HG02840 (cell line): ENCODE results near the gene TOMM5.
A peak's percentile ranks its signal among the peaks of the same experiment; 100 is the strongest.

Experiments used
- ATAC-seq: cut with Tn5 transposase; IDR thresholded peaks from one replicate; pipeline ENCODE4 v1.9.1; 2021; ENCODE audit warnings: mild to moderate bottlenecking, moderate library complexity, moderate number of reproducible peaks; ENCODE audit not compliant: unreplicated experiment, low FRiP score

The TOMM5 gene

DNA sequence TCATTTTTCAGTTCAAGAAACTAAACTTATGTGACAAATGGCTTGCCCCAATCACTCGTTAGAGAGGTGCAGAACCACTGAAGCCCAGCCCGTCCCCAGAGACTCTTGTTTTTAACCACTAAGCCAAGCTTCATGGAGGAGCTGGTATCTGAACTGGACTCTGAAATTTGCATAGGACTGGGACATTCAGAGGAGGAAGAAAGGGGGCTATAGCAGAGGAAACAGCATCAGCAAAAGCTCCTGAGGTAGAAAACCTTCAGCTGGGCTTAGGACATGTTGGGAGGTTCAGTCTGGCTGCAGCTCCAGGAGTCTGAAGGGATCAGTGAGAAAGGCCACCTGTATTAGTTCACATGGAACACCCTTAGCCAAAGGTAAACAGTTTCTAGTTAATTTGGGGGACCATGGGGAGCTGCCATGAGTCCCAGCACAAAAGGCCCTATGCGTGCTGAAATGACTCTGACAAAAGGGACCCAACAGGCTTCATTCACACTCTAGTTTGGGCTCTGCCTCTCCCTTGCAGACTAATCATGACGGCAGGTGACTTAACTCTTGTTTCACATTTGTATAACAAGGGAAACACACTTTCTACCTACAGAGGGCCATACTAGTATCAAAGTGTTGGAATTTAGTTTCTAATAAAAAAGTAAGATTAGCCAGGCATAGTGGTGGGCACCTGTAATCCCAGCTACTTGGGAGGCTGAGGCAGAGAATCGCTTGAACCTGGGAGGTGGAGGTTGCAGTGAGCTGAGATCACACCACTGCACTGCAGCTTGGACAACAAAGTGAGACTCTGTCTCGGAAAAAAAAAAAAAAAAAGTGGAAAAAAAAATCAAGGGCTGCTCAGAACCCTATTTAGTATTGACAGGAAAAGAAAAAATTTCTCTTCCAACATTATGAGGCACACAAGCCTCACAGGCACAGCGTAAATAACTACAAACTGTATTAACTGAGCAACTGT lies 26.5 kb downstream of the TOMM5 start:
- peak; percentile 67 for ATAC-seq

DNA sequence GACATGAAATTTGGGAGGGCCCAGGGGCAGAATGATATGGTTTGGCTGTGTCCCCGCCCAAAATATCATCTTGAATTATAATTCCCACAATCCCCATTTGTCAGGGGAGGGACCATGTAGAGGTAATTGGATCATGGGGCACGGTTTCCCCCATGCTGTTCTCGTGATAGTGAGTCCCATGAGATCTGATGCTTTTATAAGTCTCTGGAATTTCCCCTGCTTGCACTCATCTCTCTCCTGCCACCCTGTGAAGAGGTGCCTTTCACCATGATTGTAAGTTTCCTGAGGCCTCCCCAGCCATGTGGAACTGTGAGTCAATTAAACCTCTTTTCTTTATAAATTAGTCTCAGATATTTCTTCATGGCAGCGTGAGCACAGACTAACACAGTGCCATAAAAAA lies 27.5 kb downstream of the TOMM5 start:
- no peak for ATAC-seq

DNA sequence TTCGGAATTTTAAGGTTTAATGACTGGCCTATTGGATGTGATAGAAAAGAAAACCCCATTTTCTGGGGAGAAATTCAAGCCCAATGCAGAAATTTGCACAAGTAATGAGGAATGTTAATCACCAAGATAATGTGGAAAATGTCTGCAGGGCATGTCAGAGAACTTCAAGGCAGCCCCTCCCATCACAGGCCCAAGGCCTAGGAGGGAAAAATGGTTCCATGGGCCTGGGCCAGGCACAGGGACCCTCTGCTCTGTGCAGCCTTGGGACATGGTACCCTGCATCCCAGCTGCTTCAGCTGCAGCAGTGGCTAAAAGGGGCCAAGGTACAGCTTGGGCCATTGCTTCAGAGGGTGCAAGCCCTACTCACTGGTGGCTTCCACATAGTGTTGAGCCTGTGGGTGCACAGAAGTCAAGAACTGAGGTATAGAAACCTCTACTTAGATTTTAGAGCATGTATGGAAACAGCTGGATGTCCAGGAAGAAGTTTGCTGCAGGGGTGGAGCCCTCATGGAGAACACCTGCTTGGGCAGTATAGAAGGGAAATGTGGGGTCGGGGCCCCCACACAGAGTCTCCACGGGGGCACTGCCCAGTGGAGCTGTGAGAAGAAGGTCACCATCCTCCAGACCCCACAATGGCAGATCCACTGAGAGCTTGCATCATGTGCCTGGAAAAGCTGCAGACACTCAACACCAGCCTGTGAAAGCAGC lies 28.4 kb downstream of the TOMM5 start:
- no peak for ATAC-seq

DNA sequence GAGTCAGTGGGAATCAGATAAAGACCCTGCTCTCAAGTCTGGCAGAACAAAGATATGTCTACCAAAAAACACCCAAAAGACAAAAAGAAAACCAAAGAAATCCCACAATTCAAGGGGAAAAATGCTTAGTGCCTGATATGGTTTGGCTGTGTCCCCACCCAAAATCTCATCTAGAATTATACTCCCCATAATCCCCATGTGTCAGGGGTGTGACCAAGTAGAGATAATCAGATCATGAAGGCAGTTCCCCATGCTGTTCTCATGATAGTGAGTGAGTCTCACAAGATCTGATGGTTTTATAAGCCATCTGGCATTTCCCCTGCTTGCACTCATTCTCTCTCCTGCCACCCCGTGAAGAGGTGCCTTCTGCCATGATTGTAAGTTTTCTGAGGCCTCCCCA lies 29.6 kb downstream of the TOMM5 start:
- ATAC-seq: no peak

DNA sequence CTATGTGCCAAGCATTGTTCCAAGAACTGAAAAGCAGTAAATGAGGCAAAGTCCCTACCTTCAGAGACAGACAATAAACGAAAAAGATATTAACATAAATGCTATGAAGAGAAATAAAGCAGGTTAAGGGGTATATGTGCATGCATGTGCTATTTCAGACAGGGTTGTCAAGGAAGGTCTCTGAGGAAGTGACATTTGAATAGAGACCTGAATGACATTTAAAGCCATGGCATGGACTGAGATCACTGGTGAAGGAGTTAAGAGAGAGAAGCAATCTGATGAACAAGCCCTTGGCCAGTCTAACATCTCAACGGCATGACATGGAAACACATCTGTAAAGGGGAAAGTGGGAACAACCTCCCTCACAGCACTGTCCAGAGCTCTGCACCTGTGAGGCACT lies 30.7 kb downstream of the TOMM5 start:
- no peak for ATAC-seq

DNA sequence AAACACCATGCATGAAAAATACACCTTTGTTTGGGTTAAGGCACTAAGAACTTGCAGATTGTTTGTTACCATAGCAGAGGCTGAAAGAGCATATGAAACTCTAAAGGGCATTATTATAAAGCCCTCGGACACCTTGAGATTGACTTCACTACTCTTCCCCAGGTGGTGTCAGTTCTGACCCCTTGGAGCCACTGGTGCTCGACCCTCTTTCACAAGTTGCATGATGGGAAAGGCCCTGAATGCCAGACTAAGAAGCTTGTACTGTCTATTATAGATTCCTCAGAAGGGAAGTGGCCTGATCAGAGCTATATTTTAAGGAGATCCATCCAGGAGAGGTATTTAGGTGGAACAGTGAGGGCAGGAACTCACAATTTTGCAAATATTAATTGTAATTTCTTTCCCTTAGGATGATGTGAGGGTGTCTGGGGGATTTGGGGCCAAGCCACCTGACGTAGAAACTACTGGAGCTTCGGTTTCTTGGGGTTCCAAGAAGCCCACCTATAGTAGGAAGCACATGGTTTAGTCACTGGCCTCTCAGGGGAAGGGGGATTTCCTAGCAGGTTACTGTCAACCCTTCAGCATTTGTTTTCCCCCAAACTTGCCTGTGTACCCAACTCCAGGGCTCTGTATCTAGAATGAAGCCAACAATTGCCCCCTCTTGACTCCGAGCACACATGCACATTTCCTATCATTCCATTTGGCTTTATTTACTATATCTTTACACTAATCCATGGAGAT lies 32.4 kb downstream of the TOMM5 start:
- no peak for ATAC-seq

DNA sequence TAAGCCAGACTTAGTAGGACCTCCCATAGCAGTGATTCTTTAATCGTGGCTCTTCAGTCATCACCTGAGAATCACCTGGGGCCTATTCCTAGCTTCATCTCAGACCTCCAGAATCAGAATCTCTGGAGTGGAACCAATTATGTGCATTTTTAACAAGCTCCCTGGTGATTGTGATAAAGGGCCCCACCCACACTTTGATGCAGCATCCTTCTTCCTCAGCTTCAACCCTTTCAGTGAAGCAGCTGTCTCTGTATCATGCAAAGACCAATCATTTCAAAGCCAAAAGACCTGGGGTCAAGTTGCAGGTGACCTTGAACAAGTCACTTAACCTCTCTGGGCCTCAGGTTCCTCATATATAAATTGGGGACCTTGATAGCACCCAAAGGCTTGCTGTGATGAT lies 33.3 kb downstream of the TOMM5 start:
- ATAC-seq: no peak

DNA sequence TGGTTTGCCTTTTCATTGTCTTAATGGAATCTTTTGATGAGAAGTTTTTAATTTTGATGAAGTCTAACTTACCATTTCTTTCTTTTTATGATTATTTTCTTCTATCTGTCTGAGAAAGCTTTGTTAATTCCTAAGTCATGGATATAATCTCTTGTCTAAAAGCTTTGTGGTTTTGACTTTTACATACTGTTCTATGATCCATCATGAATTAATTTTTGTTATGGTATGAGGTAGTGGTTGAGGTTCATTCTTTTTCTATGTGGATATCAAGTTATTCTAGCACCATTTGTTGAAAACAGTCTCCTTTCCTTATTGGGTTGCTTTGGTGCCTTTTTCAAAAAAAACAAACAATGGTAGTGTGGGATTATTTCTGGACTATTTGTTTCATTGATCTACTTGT lies 36.6 kb downstream of the TOMM5 start:
- no peak for ATAC-seq

DNA sequence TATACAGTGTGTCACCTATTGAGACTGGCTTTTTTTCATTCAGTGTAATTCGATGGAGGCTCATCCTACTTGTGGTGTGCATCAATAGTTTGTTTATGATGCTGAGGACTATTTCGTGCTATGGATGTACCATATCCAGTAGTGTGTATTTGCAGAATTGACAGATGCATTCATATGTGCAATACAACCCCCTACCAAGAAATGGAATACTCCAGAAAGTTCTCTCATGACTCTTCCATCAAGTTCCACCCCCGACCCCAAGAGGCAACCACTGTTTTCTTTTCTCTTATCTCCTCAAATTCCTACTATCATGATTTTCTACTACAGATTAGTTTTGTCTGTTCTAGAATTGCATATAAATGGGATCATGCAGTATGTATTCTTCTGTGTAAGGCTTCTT lies 38.1 kb downstream of the TOMM5 start:
- ATAC-seq: no peak

DNA sequence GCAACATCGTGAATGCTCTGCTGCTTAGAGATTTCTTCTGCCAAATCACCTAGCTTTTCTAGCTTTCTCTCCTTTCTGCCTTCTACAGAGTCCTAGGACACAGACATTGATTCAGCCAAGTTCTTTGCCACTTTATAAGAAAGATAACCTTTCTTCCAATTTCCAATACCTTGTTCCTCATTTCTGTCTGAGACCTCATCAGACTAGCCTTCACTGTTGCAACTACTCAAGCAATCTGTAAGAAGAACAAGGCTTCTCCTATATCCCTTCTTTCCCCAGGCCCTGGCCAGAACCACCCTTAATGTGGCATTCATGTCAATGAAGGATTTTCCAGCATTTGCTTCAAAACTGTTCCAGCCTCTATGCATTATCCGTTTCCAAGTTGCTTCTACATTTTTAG lies 40.5 kb downstream of the TOMM5 start:
- no peak for ATAC-seq

DNA sequence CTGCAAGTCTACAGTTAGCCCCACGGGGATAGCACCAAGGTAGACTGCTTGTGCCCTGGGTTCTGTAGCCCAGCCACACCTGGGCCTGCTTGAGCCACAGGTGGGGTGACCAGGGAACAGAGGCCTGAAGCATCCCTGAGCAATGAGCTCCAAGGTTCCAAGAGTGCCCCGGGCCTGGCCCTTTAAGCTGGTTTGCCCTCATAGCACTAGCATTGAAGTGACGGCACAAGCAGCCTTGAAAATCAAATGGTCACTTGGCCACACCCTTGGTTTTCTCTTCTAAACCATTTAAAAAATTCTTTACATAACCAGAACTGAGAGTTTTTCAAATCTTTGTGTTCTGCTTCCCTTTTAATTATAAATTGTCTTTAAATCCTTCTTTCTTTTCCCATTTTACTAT lies 40.9 kb downstream of the TOMM5 start:
- no peak for ATAC-seq

DNA sequence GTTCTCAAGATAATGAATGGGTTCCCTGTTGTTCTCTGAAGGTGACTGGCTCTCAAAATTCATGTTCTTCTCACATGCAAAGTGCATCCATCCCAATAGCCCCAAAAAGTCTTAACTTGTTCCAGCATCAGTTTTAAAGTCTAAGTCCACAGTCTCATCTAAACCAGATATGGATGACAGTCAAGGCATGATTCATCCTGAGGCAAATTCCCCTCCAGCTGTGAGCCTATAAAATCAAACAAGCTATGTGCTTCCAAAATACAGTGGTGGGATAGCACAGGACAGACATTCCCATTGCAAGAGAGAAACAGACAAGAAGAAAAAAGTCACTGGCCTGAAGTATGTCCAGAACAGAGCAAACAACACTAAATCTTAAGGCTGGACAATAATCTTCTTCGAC lies 41.6 kb downstream of the TOMM5 start:
- ATAC-seq: no peak

DNA sequence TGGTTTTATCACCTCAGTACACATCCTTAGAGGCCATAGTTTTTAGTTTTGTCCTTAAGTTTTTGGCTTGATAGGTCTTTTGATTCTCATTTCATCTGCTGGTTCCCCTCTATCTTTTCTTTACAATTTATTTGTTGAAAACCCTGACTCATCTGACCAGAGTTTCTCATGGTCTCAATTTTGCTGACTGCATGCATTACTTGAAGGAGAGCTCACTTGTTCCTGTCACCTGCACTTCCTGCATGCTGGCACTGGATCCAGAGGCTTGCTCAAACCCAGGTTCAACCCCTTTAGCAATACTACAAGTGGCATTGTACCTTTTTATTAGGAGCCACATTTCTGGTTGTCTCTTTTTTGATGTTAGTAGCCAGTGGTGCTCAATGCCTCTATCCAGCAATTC lies 42.9 kb downstream of the TOMM5 start:
- no peak for ATAC-seq

DNA sequence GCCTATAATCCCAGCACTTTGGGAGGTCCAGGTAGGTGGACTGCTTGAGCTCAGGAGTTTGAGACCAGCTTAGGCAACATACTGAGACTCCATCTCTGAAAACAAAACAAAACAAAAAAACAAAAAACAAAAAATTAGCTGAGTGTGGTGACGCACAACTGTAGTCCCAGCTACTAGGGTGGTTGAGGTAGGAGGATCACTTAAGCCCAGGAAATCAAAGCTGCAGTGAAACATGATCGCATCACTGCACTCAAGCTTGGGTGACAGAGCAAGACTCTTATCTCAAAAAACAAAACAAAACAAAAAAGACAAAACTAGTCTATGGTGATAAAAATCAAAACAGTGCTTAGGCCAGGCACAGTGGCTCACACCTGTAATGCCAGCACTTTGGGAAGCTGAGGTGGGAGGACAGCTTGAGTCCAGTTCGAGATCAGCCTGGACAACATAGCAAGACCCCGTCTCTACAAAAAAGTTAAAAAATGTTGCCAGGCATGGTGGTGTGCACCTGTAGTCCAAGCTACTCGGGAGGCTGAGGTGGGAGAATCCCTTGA lies 45.0 kb downstream of the TOMM5 start:
- ATAC-seq: no peak

DNA sequence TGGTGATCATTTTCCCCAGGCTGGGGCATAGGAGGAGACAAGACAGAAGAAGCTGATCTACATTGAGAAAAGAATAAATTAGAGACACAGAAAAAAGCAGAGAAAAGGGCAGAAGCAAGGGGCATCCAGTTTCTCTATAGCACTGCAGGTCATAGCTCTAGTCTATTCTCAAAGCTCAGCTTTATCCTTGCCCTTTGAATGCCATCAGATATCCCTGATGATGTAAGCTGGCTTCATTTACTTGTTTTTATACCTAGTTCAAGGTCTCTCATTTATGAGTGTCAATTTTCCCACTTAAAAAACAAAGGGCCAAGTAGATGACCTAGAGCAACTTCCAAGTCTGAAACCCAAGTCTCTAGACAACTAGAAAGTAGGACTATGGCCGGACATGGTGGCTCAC lies 48.9 kb downstream of the TOMM5 start:
- ATAC-seq: no peak

DNA sequence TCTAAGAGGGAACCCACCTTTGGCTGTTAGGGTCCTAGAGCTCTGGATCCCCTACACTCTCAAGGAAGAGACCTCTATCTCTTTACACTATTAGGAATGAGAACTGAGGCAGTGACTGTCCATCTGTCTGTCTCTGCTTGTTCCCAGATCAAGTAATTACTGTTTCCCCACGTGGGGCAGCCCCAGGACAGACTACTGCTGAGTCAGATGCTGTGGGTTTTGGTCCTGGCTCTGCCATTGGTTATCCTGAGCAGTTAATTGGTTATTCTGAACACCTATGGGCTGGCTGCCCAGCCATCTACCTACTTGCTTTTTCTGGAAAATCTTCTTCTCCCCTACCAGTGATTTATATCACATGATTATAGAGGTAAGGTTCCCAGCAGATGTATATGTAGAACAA lies 49.5 kb downstream of the TOMM5 start:
- no peak for ATAC-seq

DNA sequence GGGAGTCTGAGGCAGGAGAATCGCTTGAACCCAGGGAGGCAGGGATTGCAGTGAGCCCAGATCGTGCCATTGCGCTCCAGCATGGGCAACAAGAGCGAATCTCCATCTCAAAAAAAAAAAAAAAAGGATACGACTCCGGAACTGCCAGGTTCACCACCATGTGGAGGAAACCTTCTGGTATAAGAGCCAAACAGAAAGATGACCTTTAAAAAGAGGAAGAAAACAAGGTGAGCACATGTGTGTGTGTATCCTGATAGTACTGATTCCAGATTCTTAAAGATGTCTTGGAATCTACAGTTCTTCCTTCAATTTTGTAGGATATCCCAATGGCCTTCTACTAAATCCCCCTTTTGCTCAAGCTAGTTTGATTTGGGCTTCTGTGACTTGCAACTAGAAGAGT lies 49.9 kb downstream of the TOMM5 start:
- ATAC-seq: no peak

DNA sequence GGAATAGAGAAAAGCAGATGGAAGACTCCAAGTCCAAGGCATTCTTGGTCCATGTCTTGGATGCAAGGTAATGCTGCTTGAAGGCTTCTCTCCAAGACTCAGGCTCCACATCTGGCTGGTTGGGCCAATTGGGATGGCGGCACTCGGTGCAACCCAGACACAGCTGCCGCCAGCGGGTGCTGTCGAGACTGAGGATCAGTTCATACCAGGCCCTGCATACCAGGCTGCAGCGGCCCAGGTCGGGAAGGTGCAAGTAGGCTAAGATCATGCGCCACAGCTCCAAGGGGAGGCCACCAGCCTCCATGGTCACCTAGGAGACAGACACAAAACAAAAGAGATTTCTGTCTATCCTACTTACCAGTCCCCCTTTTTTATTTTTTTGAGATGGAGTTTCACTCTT lies 50.9 kb downstream of the TOMM5 start:
- ATAC-seq: no peak

DNA sequence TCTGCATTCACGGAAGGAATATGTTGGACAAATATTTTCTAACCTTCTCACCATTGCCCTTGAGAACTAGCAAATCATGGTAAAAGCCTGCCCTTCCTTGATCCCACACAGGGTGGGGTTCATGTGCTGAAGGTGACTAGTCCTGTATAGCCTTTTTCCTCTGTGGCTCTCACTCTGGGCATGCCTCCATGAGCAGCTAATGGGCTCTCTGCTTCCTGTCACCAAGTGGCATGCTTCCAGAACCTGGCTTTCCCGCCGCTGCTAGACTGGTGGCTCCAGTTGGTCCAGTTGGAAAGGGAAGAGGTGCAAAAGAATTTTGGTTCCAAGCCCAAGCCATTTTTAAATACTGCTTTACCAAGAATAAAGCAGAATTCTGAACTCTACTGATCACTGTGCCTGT lies 51.8 kb downstream of the TOMM5 start:
- ATAC-seq: no peak

DNA sequence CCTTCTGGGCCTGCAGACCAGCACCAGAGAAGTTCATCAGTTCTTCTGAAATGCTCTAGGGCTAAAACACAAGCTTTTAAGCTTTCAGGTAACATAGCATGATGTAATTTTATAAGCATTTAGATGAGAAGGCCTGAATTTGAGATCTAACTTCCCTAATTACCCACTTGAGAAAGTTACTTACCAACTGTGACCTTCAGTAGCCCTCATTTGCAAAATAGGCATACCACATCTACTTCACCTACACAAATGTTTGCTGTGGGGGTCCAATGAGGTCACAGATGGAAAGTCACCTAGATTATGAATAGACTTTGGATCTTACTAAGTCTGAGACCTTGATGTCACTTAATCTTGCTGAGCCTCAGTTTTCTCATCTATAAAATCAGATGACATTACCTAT lies 52.8 kb downstream of the TOMM5 start:
- ATAC-seq: no peak
